ENCODE results near the gene KISS1.

GRCh38 chr1:204146965-204147364 lies 49.3 kb downstream of the KISS1 start:
- TF ChIP-seq FOXM1 (IDR thresholded peaks at IDR 0.05; ENCODE audit: borderline replicate concordance, low read depth) (no peak), RAD21 (IDR thresholded peaks at IDR 0.05; ENCODE audit: low read depth) (no peak)
